ENCODE data around the gene CNDP1.
"Not testable (repeated sequence)": the region's sequence is repeated elsewhere in the genome, so short reads cannot be mapped to it uniquely, and the experiment has no call there.

The CNDP1 gene

DNA sequence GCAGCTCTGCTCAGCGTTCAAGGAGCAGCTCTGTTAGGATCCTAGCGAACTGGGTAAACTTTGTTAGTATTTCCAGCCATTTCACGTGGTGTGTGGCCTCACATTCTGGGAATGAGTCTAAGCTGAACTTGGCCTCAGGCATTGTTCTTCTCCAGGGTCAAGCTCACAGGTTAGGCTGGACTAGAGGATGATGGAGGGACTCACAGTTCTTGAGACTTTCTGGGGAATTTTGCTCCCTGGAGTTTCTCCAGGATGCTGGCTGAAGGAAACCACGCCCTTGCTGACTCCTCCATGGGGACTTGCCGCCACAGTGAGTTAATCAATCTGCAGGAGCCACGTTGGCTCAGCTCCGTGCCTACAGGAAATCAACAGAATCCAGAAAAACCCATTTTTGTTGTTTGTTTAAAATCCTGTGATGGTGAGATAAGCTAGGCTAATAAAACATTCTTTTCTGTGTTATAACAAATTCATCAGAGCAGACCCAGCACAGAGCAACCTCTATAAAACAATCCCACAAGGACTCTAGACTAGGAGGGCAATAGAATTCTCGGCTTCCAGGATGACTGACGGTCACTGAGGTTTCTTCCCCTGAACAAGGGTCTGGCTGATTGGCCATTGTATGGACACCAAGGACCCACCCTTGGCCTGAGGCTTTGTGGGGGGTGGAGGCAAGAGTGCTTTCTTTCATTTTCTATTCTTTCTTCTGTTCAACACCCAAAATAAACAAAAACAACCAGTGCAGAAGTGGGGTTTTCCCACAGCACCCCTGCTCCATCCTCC, 12.6 kb downstream of the CNDP1 start:
- DNase-seq (ENCODE audit: low read depth) = peak; percentile 13

DNA sequence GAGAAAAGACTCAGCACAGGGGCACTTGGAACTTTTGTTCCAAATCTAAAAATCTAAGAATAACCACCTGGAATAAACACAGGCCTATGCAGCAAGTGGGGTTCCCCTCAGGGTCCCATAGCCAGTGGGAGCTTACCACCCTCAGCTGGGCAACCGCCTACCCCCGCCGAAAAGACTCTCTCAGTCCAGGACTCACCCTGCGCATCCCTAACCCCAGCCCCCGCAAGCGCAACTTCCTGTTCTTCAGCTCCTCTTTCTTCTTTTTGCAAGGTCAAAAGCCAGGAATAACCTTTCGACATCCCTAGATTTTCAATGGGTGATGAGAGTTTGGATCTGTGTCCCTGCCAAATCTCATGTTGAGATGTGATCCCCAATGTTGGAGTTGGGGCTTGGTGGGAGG, 13.6 kb downstream of the CNDP1 start:
- no peak for DNase-seq (ENCODE audit: low read depth)

- DNase-seq (ENCODE audit: low read depth) = no peak
Measured at GRCh38 chr18:74549591-74550104, 15.3 kb downstream of the CNDP1 start.

DNA sequence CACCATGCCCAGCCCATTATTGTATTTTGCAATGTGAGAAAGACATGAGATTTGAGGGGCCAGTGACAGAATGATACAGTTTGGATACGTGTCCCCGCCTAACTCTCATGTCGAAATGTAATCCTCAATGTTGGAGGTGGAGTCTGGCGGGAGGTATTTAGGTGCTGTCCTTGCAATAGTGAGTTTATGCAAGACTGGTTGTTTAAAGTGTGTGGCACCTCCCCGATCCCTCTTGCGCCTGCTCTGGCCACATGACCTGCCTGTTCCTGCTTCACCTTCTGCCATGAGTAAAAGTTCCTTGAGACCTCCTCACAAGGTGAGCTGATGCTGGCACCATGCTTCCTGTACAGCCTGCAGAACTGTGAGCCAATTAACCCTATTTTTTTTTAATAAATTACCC, 16.6 kb downstream of the CNDP1 start:
- no peak for DNase-seq (ENCODE audit: low read depth)

DNA sequence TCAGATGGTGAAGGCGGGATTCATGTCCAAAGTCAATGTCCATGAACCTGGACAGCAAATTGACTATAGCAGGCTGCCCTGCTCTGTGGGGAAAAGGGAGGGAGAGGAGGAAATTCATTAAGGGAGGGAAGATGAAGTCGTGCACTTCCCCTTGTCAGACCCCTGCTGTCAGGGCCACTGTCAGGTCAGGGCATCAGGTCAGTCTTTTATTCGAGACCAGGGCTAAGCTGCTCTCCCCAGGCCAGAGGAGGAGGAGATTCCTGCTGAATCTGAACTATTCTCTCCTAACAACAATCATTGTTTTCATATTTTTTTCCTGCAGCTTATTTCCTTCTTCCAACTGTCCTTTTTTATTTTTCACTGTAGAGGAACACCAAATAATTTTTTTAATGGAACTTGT, 17.2 kb downstream of the CNDP1 start:
- DNase-seq (ENCODE audit: low read depth) = no peak

- DNase-seq (ENCODE audit: low read depth) = peak; percentile 62
Measured at GRCh38 chr18:74551936-74552555, 17.7 kb downstream of the CNDP1 start.

DNA sequence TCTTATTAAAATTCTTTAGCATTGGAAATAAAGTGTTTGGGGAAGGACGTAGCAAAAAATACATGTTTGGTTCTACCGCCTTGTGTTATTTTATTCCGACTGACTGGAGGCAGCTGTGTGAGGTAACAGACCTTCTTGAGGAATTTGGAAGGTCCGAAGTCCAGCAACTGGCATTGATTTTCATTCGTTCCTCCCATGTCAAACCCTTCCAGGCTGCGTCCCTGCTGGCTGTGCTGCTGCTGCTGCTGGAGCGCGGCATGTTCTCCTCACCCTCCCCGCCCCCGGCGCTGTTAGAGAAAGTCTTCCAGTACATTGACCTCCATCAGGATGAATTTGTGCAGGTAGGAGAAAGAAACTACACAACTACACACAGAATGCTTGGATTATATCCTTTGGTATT, 21.8 kb downstream of the CNDP1 start:
- no peak for DNase-seq (ENCODE audit: low read depth)

DNA sequence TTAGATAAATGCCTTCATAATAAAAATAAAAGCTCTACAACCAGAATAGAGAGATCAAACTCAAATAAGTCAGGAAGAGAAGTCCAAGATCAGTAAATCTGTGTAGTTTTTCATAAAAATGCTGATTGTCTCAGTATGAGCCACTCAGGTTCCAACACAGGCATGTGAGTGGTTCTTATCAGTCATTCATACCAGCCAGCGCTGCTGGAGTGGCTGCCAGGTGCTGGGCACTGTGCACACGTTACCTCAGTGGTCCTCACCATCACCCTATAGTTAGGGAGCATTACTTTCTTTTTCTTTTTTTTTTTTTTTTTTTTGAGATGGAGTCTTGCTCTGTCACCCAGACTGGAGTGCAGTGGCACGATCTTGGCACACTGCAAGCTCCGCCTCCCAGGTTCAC, 23.8 kb downstream of the CNDP1 start:
- no peak for DNase-seq (ENCODE audit: low read depth)

GRCh38 chr18:74562131-74562730, 27.9 kb downstream of the CNDP1 start:
- DNase-seq (ENCODE audit: low read depth) = no peak

GRCh38 chr18:74562775-74563174, 28.5 kb downstream of the CNDP1 start:
- DNase-seq (ENCODE audit: low read depth) = no peak

DNA sequence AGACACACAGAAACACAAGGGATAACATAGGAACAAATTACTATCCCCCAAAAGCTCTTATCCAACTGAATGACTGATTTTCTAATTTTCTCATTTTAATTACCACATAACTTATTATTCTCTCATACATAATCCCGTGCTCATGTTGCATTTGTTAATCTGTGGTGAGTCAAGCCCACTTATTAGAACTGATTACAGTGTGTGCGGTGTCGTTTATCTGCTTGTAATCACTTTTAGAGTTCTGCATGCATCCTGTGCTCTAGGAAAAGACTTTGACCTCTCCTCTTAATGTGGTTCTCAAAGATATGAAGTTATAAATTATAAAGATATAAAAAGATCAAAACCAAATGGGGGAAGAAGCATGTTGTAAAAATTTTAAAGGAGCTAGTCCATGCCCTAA, 29.7 kb downstream of the CNDP1 start:
- DNase-seq (ENCODE audit: low read depth) = no peak

DNA sequence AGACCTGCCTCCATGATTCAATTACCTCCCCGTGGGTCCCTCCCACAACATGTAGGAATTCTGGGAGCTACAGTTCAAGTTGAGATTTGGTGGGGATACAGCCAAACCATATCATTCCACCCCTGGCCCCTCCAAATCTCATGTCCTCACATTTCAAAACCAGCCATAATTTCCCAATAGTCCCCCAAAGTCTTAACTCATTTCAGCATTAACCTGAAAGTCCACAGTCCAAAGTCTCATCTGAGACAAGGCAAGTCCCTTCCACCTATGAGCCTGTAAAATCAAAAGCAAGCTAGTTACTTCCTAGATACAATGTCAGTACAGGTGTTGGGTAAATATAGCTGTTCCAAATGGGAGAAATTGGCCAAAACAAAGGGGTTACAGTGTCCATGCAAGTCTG, 30.9 kb downstream of the CNDP1 start:
- DNase-seq (ENCODE audit: low read depth) = not testable (repeated sequence)

DNA sequence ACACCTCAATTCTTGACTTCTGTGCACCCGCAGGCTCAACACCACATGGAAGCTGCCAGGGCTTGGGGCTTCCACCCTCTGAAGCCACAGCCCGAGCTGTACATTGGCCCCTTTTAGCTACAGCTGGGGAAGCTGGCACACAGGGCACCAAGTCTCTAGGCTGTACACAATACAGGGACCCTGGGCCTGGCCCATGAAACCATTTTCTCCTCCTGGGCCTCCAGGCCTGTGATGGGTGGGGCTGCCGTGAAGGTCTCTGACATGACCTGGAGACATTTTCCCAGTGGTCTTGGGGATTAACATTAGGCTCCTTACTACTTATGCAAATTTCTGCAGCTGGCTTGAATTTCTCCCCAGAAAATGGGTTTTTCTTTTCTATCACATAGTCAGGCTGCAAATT, 31.7 kb downstream of the CNDP1 start:
- not testable (repeated sequence) for DNase-seq (ENCODE audit: low read depth)

DNA sequence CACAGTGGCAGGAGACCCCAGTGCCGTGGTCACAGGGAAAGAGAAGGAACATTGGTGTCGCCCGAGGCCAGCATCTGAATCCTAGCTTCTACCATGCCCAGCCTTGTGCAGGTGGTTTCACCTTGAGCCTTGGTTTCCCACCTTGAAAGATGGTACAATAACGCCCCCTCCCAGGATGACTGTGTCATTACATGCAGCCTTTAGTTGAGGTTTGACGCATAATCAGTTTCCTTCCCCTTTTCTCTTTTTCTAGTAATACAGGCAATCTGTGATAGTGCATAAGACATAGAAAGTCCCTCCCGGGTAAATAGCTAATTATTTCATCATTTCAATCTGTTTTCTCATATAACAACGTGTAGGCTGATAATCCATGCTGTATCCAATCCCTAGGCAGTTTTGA, 33.5 kb downstream of the CNDP1 start:
- DNase-seq (ENCODE audit: low read depth) = no peak

DNA sequence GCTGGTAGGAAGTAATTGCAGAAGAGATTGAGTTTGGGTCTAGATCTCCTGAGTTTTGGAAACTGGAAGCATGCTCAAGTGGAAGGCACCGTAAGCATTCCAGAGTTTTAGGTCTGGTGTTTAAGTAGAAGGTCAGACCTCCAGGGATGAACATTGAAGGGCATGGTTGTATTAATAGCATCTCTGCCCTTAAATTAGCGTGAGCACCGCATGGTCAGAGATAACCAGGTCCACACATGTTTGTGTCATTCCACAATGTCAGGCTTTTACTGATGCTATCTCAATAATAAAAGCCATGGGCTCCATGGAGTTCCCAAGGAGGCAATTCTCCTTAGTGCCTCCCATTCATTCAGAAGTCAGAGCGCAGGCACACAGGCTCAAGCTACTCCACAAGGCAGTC, 35.1 kb downstream of the CNDP1 start:
- no peak for DNase-seq (ENCODE audit: low read depth)

- DNase-seq (ENCODE audit: low read depth) = no peak
Measured at GRCh38 chr18:74570266-74570665, 36.0 kb downstream of the CNDP1 start.

- no peak for DNase-seq (ENCODE audit: low read depth)
Measured at GRCh38 chr18:74571895-74572680, 37.8 kb downstream of the CNDP1 start.

DNA sequence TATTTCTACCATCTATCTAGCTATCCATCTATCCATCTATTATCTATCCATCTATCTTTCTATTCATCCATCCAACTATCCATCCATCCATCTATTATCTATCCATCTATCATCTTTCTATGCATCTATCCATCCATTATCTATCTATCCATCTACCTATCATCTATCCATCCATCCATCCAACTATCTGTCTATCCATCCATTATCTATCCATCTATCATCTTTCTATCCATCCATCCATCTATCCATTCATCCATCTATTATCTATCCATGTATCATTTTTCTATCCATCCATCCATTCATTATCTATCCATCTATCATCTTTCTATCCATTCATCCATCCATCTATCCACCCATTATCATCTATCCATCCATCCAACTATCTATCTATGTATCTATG, 38.8 kb downstream of the CNDP1 start:
- DNase-seq (ENCODE audit: low read depth) = no peak

DNA sequence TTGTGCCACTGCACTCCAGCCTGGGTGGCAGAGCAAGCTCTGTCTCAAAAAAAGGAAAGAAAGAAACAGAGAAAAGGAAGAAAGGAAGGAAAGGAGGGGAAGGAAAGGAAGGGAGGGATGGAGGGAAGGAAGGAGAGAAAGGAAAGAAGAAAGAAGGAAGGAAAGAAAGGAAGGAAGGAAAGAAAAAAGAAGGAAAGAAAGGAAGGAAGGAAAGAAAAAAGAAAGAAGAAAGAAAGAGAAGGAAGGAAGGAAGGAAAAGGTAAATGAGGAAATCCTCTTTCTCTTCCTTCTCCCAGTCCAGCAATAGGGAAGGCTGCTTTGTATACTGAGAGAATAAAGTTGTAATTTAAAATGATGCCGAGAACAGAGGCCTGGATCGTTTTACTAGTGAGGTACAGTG, 40.6 kb downstream of the CNDP1 start:
- no peak for DNase-seq (ENCODE audit: low read depth)

DNA sequence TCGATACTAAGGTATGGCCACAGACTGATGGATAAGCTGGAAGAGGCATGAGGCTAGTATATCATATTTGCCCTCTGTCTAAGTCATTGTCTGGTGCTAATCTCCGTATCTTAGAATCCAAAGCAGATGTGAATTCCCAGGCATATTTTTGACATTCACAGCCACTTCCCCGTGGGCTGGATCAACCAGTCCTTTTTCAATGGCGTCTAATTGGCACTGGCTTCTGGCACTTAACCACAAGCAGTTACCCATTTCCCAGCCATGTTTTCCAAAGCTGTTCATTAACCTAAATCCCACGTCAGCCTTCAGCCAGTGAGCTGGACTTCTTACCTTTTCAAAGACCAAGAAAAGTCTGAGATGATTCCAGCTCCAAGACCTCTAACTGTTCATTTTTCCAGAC, 42.7 kb downstream of the CNDP1 start:
- no peak for DNase-seq (ENCODE audit: low read depth)

DNA sequence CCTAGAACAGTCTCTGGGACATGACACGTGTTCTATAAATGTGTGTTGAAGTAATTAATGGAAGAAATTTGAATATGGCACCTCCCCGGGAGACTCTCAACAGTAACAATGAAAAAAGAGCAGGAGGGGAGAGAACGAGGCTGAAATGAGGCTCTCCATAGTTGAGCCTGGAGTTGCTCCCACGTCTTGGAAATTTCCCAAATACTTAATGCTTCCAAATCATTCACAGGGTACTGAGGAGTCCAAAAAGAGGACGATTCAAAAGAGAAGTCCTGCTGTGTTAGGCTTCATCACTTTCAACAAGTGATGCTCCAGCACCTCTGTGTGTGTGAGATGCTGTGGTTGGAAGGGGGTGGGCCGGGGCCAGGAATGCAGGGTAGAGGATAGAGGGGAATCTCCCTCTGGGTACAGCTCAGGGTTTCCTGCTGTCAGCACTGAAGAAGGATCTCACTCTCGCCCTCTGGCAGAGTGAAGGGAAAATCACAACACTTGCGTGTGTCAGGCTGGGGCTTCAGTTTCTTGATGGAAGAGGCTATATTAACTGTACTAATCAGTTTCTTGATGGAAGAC, 45.3 kb downstream of the CNDP1 start:
- no peak for DNase-seq (ENCODE audit: low read depth)

DNA sequence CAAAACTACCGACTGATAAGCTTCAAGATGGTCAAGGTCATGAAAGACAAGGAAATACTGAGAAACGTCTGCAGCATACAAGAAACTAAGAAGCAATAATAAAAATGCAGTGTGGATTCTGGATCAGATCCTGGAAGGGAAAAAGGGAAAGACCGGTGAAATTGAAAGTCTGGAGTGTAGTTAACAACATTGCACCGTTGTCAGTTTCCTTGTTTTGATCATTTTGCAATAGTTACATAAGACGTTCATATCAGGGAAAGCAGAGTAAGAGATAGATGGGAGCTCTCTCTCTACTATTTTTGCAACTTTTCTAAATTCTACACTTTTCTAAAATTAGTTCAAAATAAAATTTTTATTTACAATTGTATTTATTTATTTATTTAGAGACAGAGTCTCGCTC, 48.3 kb downstream of the CNDP1 start:
- DNase-seq (ENCODE audit: low read depth) = no peak

Data from GM04504 (cell line).